Right forelimb (tissue), 1 donor: ENCODE measurements around the gene TDRD7.

Experiments used
- DNase-seq: peaks from one replicate; pipeline ENCODE4 v3.0.0-alpha.2; 2018

The TDRD7 gene

GRCh38 chr9:97387936-97388684 is 23.8 kb upstream of the TDRD7 start:
- no peak for DNase-seq

- no peak for DNase-seq
Observed at GRCh38 chr9:97388721-97389238, 23.1 kb upstream of the TDRD7 start.

- DNase-seq: no peak
Observed at GRCh38 chr9:97389249-97389648, 22.6 kb upstream of the TDRD7 start.

GRCh38 chr9:97390791-97391406 is 21.0 kb upstream of the TDRD7 start:
- no peak for DNase-seq

- DNase-seq: no peak
Observed at GRCh38 chr9:97394881-97395280, 17.0 kb upstream of the TDRD7 start.

- DNase-seq: no peak
Observed at GRCh38 chr9:97395745-97396144, 16.2 kb upstream of the TDRD7 start.

- DNase-seq: no peak
Observed at GRCh38 chr9:97396256-97396655, 15.6 kb upstream of the TDRD7 start.

GRCh38 chr9:97397220-97397619 is 14.7 kb upstream of the TDRD7 start:
- no peak for DNase-seq

- peak; percentile 60 for DNase-seq
Observed at GRCh38 chr9:97398999-97399758, 12.7 kb upstream of the TDRD7 start.

GRCh38 chr9:97403746-97404316 is 8.1 kb upstream of the TDRD7 start:
- no peak for DNase-seq

- no peak for DNase-seq
Observed at GRCh38 chr9:97405551-97405950, 6.3 kb upstream of the TDRD7 start.

GRCh38 chr9:97406620-97407177 is 5.2 kb upstream of the TDRD7 start:
- no peak for DNase-seq

- no peak for DNase-seq
Observed at GRCh38 chr9:97408562-97408961, 3.3 kb upstream of the TDRD7 start.

GRCh38 chr9:97411440-97411788 is 482 bp upstream of the TDRD7 start:
- no peak for DNase-seq

- peak; percentile 58 for DNase-seq
Observed at GRCh38 chr9:97412626-97413385, 910 bp downstream of the TDRD7 start.

- DNase-seq: no peak
Observed at GRCh38 chr9:97413462-97413861, 1.6 kb downstream of the TDRD7 start.

GRCh38 chr9:97415146-97415545 is 3.2 kb downstream of the TDRD7 start:
- no peak for DNase-seq

- no peak for DNase-seq
Observed at GRCh38 chr9:97418880-97419279, 7.0 kb downstream of the TDRD7 start.

- DNase-seq: no peak
Observed at GRCh38 chr9:97419309-97419867, 7.5 kb downstream of the TDRD7 start.

GRCh38 chr9:97425336-97425972 is 13.6 kb downstream of the TDRD7 start:
- DNase-seq: no peak

GRCh38 chr9:97425973-97426336 is 14.1 kb downstream of the TDRD7 start:
- no peak for DNase-seq

- DNase-seq: no peak
Observed at GRCh38 chr9:97427885-97428284, 16.0 kb downstream of the TDRD7 start.
